Cardiac muscle cell (in vitro differentiated cells and primary cell): ENCODE results near the gene TMEM253. TPM values are rescaled to one million over a fixed set of nuclear protein-coding genes. Genes with fewer than 3 reads are reported as not detected.

Experiments used
- DNase-seq, 2 donors: peaks; one replicate each; pipeline versions ENCODE4 v3.0.0 to v3.0.0-alpha.2; 2010 to 2017; ENCODE audit warnings: low read depth in 1 of 2, low spot score in 1 of 2
- H3K27ac ChIP-seq: fragments of 200-600 bp; sonication (generic); 2 replicates; pipeline ENCODE4 v1.5.1; 2016
- H3K27me3 ChIP-seq: fragments of 200-600 bp; sonication (generic); 2 replicates; pipeline ENCODE4 v1.6.0; 2016; ENCODE audit warnings: control low read depth
- H3K36me3 ChIP-seq: fragments of 200-600 bp; sonication (generic); 2 replicates; pipeline ENCODE4 v1.5.1; 2016; ENCODE audit warnings: control low read depth
- H3K4me1 ChIP-seq: fragments of 200-600 bp; sonication (generic); 2 replicates; pipeline ENCODE4 v1.8.1; 2017; ENCODE audit warnings: low read depth, mild to moderate bottlenecking, mixed run types
- H3K4me3 ChIP-seq: fragments of 200-600 bp; sonication (generic); 2 replicates; pipeline ENCODE4 v1.5.1; 2016; ENCODE audit warnings: mild to moderate bottlenecking
- H3K9me3 ChIP-seq: fragments of 200-600 bp; sonication (generic); 2 replicates; pipeline ENCODE4 v1.5.1; 2017; ENCODE audit warnings: low read depth, mild to moderate bottlenecking, control low read depth
- CTCF ChIP-seq: IDR thresholded peaks from 2 replicates; pipeline ENCODE4 v1.5.1; 2012; ENCODE audit warnings: low read depth, mild to moderate bottlenecking, low read length
- polyA plus RNA-seq: library from polyadenylated mRNA; unstranded; fragments of >200 nt; fragmentation: Nextera tagmentation; extraction: Ambion mirVana; gene quantifications from 2 replicates; pipeline ENCODE4 v1.2.1, GENCODE V29; 2016
- total RNA-seq: library from RNA; depleted of rRNA; stranded (reverse); fragments of >200 nt; gene quantifications from 2 replicates; pipeline ENCODE4 v1.2.3, GENCODE V29; 2016

TMEM253 gene
- total and polyA plus RNA-seq, 2 experiments from 2014 or later, result 1.2 to 1.3 TPM

GRCh38 chr14:21103411-21103709 lies 2.5 kb downstream of the TMEM253 start:
- DNase-seq, result no peak
- no peak for TF ChIP-seq CTCF
- H3K27ac ChIP-seq, result peak overlapping the region; percentile 99
- H3K9me3 ChIP-seq, result no peaks in the 10 kb centered on the region
- peaks cover 29% of the 10 kb centered on the region for H3K4me1 ChIP-seq
- no peaks in the 10 kb centered on the region for H3K36me3 ChIP-seq
- no peaks in the 10 kb centered on the region for H3K27me3 ChIP-seq
- peak overlapping the region; percentile 48 for H3K4me3 ChIP-seq

- Histone ChIP-seq H3K9me3 (no peaks in the 10 kb centered on the region), H3K4me1 (peaks cover 29% of the 10 kb centered on the region), H3K27me3 (no peaks in the 10 kb centered on the region), H3K27ac (peak overlapping the region; percentile 99), H3K36me3 (no peaks in the 10 kb centered on the region), H3K4me3 (peak overlapping the region; percentile 48)
- TF ChIP-seq CTCF, result peak; percentile 77
- DNase-seq, result peak; percentile 98
These were observed 3.0 kb downstream of the TMEM253 start for GRCh38 chr14:21103710-21104447.

- TF ChIP-seq CTCF, result peak; percentile 98
- Histone ChIP-seq H3K36me3 (no peaks in the 10 kb centered on the region), H3K4me3 (peak overlapping the region; percentile 48), H3K4me1 (peaks cover 25% of the 10 kb centered on the region), H3K27me3 (no peaks in the 10 kb centered on the region), H3K9me3 (no peaks in the 10 kb centered on the region), H3K27ac (peak overlapping the region; percentile 99)
- peak; percentile 83 to 88 for DNase-seq
These were observed 3.7 kb downstream of the TMEM253 start for GRCh38 chr14:21104448-21105060.

- no peak for DNase-seq
- Histone ChIP-seq H3K9me3 (no peaks in the 10 kb centered on the region), H3K36me3 (no peaks in the 10 kb centered on the region), H3K27ac (peak overlapping the region; percentile 99), H3K4me1 (peaks cover 23% of the 10 kb centered on the region), H3K27me3 (no peaks in the 10 kb centered on the region), H3K4me3 (no peak overlapping the region)
- TF ChIP-seq CTCF, result no peak
These were observed 4.2 kb downstream of the TMEM253 start for GRCh38 chr14:21105095-21105494.

GRCh38 chr14:21106176-21106497 lies 5.3 kb downstream of the TMEM253 start:
- no peak overlapping the region for H3K4me3 ChIP-seq
- no peak for TF ChIP-seq CTCF
- H3K27ac ChIP-seq, result no peak overlapping the region
- H3K36me3 ChIP-seq, result no peaks in the 10 kb centered on the region
- no peaks in the 10 kb centered on the region for H3K27me3 ChIP-seq
- H3K4me1 ChIP-seq, result peaks cover 23% of the 10 kb centered on the region
- H3K9me3 ChIP-seq, result no peaks in the 10 kb centered on the region
- peak in 1 of 2 donors; percentile 76 for DNase-seq
